ENCODE measurements around the gene KCTD15. TPM values are rescaled to one million over a fixed set of nuclear protein-coding genes. Genes with fewer than 3 reads are reported as not detected.

The KCTD15 gene
- total and polyA plus RNA-seq, 8 donors: 14.1 to 172 (median 30.1) TPM

DNA sequence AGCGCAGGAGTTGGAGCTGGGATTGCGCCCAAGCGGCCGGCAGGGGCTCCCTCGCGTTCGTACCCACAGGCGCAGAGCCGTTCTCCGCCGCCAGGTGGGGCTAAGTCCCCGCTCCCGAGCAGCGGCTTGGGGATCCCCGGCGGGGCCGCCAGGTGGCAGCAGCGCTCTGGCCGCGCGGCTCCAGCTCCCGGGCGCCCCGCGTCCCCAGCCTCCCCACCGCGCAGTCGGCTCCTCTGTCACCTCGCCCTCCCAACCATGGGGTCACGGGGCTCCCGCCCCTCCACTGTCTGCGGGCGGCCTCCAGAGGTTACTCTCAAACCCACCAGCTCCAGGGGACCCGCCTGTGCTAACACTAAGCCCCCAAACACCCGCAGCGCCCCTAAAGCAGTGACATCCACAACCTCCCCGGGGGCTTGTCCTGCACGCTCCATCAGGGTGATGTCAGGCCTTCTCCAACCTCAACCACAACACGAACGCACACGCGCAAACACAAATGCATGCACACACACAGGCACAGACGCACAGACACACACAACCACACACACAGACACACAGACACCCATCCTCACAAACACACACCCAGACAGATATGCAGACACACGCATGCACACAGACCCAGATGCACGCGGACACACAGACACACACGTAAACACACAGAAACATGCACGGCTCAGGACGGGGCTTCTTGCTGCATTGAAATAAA, 18.4 kb upstream of the KCTD15 start:
- TF ChIP-seq, protein P1, sequence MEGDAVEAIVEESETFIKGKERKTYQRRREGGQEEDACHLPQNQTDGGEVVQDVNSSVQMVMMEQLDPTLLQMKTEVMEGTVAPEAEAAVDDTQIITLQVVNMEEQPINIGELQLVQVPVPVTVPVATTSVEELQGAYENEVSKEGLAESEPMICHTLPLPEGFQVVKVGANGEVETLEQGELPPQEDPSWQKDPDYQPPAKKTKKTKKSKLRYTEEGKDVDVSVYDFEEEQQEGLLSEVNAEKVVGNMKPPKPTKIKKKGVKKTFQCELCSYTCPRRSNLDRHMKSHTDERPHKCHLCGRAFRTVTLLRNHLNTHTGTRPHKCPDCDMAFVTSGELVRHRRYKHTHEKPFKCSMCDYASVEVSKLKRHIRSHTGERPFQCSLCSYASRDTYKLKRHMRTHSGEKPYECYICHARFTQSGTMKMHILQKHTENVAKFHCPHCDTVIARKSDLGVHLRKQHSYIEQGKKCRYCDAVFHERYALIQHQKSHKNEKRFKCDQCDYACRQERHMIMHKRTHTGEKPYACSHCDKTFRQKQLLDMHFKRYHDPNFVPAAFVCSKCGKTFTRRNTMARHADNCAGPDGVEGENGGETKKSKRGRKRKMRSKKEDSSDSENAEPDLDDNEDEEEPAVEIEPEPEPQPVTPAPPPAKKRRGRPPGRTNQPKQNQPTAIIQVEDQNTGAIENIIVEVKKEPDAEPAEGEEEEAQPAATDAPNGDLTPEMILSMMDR (IDR thresholded peaks at IDR 0.05): peak in 6 of 7 experiments; percentile 98 to 100 (median 100)
- TF ChIP-seq EP300 (IDR thresholded peaks at IDR 0.05) (no peak), POLR2AphosphoS5 (IDR thresholded peaks at IDR 0.05) (peak; percentile 10 to 23 (median 11))
- intact Hi-C loops (cut with DNase I; ENCODE audit: low total_unique reads): loop anchor here (5.0 to 10.0 kb wide), 2 partner anchors 219 to 533 kb away; no protein-coding TSS in a partner anchor

DNA sequence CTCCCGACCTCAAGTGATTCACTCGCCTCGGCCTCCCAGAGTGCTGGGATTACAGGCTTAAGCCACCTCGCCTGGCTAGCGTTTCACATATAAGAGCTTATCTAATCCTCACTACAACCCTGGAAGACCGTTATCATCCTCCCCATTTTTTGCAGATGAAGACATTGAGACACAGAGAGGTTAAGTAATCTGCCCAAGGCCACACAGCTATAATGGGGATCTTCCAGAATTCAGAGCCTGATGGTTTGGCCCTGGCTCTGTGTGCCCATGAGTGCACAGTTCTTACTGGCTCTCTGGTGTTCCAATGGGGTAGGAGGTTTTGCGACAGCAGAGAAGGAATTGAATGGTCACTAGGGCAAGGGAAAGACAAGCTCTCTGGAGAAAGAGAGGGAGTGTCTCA, 16.8 kb upstream of the KCTD15 start:
- Histone ChIP-seq H3K4me1 (peaks cover 6 to 25% (median 14%) of the 10 kb centered on the region in 4 donors), H3K27me3 (peaks cover 0 to 63% (median 23%) of the 10 kb centered on the region in 3 donors), H3K27ac (no peak overlapping the region), H3K36me3 (no peaks in the 10 kb centered on the region), H3K4me3 (no peak overlapping the region), H3K9me3 (no peaks in the 10 kb centered on the region)
- no peak for DNase-seq
- 77 to 85% (median 84%) methylated on average over 7 of the region's 7 CpGs for WGBS, 5 donors
- intact Hi-C loops (cut with DNase I; ENCODE audit: low total_unique reads): loop anchor here (5.0 to 10.0 kb wide), 3 partner anchors 217 to 535 kb away; no protein-coding TSS in a partner anchor
- no peak for TF ChIP-seq POLR2AphosphoS5 (IDR thresholded peaks at IDR 0.05)
- TF ChIP-seq EP300 (IDR thresholded peaks at IDR 0.05): no peak
- TF ChIP-seq, protein P1 (IDR thresholded peaks at IDR 0.05): no peak
- TF ChIP-seq POLR2A (IDR thresholded peaks at IDR 0.05): no peak

More for the DNA sequence above, 18.4 kb upstream of the KCTD15 start:
- 14 to 19% (median 17%) methylated on average over 38 to 49 of the region's 49 CpGs for WGBS, 5 donors
- H3K36me3 ChIP-seq: no peaks in the 10 kb centered on the region
- no peaks in the 10 kb centered on the region for H3K9me3 ChIP-seq
- peak overlapping the region in 2 of 4 donors; percentile 28 to 34 for H3K4me3 ChIP-seq
- peak; percentile 88 to 94 for DNase-seq
- no peak overlapping the region for H3K27ac ChIP-seq
- H3K4me1 ChIP-seq: peaks cover 6 to 25% (median 17%) of the 10 kb centered on the region in 4 donors
- peaks cover 0 to 63% (median 23%) of the 10 kb centered on the region in 3 donors for H3K27me3 ChIP-seq

DNA sequence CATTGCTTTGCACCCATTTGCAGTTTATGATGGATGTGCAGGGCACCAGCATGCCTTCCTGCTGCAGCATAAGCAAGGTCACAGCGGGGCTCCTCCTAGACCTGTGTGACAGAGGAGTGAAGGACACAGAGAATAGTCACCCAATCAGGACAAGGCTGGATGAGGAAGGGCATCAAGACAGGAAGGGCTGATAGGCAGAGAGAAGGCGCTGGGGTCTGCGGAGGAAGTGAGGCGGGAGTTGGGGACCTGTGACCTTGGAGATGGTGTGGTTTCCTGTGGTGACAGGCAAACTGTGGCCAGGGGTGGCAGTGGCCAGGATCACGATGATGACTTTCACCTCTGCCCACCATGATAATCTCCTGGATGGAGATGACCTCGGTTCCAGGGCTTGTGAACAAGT, 16.4 kb upstream of the KCTD15 start:
- H3K27me3 ChIP-seq: peaks cover 0 to 63% (median 23%) of the 10 kb centered on the region in 3 donors
- 57 to 64% (median 58%) methylated on average over 6 of the region's 6 CpGs for WGBS, 5 donors
- H3K4me1 ChIP-seq: peaks cover 6 to 25% (median 14%) of the 10 kb centered on the region in 4 donors
- no peak overlapping the region for H3K4me3 ChIP-seq
- no peak overlapping the region for H3K27ac ChIP-seq
- TF ChIP-seq, protein P1 (IDR thresholded peaks at IDR 0.05): no peak
- TF ChIP-seq POLR2A (IDR thresholded peaks at IDR 0.05): no peak
- TF ChIP-seq EP300 (IDR thresholded peaks at IDR 0.05): no peak
- TF ChIP-seq POLR2AphosphoS5 (IDR thresholded peaks at IDR 0.05): no peak
- intact Hi-C loops (cut with DNase I; ENCODE audit: low total_unique reads): loop anchor here (5.0 kb wide), 1 partner anchor 317 kb away; no protein-coding TSS in a partner anchor
- DNase-seq: no peak
- no peaks in the 10 kb centered on the region for H3K36me3 ChIP-seq
- no peaks in the 10 kb centered on the region for H3K9me3 ChIP-seq

DNA sequence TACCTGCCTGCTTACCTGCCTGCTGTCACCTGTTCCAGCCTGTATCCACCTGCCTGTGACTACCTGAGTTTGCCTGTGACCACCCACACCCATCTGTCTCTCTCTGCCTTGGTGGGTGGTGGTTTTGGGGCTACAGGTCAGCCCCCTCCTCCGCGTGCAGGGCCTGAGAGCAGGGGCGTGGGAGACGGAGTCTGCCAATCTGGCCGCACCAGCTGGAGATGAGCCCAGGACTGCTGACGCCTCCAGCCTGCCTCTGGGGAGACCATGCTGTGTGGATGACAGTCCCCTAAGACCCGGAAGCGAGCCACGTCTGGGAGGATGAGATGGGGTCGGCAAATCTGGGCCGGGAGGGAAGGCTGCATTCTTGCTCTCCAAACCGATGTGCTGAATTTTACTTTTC, 15.9 kb upstream of the KCTD15 start:
- no peak for TF ChIP-seq POLR2AphosphoS5 (IDR thresholded peaks at IDR 0.05)
- TF ChIP-seq POLR2A (IDR thresholded peaks at IDR 0.05): no peak
- TF ChIP-seq EP300 (IDR thresholded peaks at IDR 0.05): no peak
- TF ChIP-seq, protein P1 (IDR thresholded peaks at IDR 0.05): no peak
- intact Hi-C loops (cut with DNase I; ENCODE audit: low total_unique reads): loop anchor here (5.0 kb wide), 1 partner anchor 317 kb away; no protein-coding TSS in a partner anchor

More for the DNA sequence above, 15.9 kb upstream of the KCTD15 start:
- DNase-seq: peak in 1 of 2 donors; percentile 46
- Histone ChIP-seq H3K36me3 (no peaks in the 10 kb centered on the region), H3K4me3 (no peak overlapping the region), H3K27ac (no peak overlapping the region), H3K27me3 (peaks cover 0 to 63% (median 23%) of the 10 kb centered on the region in 3 donors), H3K9me3 (no peaks in the 10 kb centered on the region), H3K4me1 (peaks cover 6 to 25% (median 14%) of the 10 kb centered on the region in 4 donors)
- WGBS, 5 donors: 35 to 58% (median 48%) methylated on average over 12 of the region's 12 CpGs

All from stomach (tissue), 9 donors.